HEK293 (cell line): ENCODE data around the gene PIK3AP1.

Experiments used
- CTCF ChIP-seq: fragments of 450-650 bp; formaldehyde crosslinking; IDR thresholded peaks from 2 replicates; pipeline ENCODE4 v1.5.1; 2016; ENCODE audit warnings: missing biosample characterization, missing genetic modification characterization
- HIC1 ChIP-seq: fragments of 450-650 bp; formaldehyde crosslinking; IDR thresholded peaks from 2 replicates; pipeline ENCODE4 v1.5.1; 2016; ENCODE audit warnings: missing biosample characterization, missing genetic modification characterization
- HOXA7 ChIP-seq: sonication (generic); formaldehyde crosslinking; IDR thresholded peaks from 2 replicates; pipeline ENCODE4 v1.8.1; 2022; ENCODE audit warnings: missing genetic modification reagents, borderline replicate concordance
- PATZ1 ChIP-seq: fragments of 450-650 bp; formaldehyde crosslinking; IDR thresholded peaks from 2 replicates; pipeline ENCODE4 v1.5.1; 2016; ENCODE audit warnings: missing biosample characterization, missing genetic modification characterization
- RBAK ChIP-seq: fragments of 450-650 bp; formaldehyde crosslinking; IDR thresholded peaks from 2 replicates; pipeline ENCODE4 v1.5.1; 2016; ENCODE audit warnings: missing biosample characterization, missing genetic modification characterization

- TF ChIP-seq HOXA7 (CRISPR knock-in tag) (no peak), CTCF (tag by site-specific recombination) (no peak), HIC1 (tag by site-specific recombination) (no peak), RBAK (tag by site-specific recombination) (no peak), PATZ1 (tag by site-specific recombination) (no peak)
Measured at GRCh38 chr10:96718304-96718990, 1.9 kb downstream of the PIK3AP1 start.
